WI38 (cell line): ENCODE results near the gene RAB26.

Experiments used
- H3K4me3 ChIP-seq: 2 replicates; pipeline ENCODE4 v1.5.1; 2011; ENCODE audit warnings: low read depth, mild to moderate bottlenecking, control low read depth, low read length
- TF ChIP-seq, protein P1 (sequence below): IDR thresholded peaks from 2 replicates; pipeline ENCODE4 v1.5.1; 2012; ENCODE audit warnings: low read depth, mild to moderate bottlenecking, control low read depth, low read length

The RAB26 gene

DNA sequence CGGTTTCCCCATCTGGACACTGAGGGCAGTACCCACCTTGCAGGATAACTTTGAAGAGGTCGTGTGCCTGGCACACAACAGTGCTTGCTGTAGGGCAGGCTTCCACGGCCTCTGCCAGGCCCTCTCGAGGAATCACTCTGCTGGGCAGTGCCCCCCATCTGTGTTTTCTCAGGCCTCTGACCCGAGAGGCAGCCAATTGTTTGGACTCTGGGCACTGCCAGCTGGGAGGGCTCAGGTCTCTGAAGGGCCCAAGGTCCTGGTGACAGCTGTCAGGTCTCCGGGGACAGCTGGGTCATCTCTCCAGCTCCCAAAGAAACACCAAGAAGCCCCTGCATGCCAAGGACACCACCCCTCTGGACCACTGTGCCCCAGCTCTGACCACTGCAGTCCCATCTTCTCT, 1.0 kb upstream of the RAB26 start:
- H3K4me3 ChIP-seq: no peak overlapping the region
- TF ChIP-seq, protein P1, sequence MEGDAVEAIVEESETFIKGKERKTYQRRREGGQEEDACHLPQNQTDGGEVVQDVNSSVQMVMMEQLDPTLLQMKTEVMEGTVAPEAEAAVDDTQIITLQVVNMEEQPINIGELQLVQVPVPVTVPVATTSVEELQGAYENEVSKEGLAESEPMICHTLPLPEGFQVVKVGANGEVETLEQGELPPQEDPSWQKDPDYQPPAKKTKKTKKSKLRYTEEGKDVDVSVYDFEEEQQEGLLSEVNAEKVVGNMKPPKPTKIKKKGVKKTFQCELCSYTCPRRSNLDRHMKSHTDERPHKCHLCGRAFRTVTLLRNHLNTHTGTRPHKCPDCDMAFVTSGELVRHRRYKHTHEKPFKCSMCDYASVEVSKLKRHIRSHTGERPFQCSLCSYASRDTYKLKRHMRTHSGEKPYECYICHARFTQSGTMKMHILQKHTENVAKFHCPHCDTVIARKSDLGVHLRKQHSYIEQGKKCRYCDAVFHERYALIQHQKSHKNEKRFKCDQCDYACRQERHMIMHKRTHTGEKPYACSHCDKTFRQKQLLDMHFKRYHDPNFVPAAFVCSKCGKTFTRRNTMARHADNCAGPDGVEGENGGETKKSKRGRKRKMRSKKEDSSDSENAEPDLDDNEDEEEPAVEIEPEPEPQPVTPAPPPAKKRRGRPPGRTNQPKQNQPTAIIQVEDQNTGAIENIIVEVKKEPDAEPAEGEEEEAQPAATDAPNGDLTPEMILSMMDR: no peak

DNA sequence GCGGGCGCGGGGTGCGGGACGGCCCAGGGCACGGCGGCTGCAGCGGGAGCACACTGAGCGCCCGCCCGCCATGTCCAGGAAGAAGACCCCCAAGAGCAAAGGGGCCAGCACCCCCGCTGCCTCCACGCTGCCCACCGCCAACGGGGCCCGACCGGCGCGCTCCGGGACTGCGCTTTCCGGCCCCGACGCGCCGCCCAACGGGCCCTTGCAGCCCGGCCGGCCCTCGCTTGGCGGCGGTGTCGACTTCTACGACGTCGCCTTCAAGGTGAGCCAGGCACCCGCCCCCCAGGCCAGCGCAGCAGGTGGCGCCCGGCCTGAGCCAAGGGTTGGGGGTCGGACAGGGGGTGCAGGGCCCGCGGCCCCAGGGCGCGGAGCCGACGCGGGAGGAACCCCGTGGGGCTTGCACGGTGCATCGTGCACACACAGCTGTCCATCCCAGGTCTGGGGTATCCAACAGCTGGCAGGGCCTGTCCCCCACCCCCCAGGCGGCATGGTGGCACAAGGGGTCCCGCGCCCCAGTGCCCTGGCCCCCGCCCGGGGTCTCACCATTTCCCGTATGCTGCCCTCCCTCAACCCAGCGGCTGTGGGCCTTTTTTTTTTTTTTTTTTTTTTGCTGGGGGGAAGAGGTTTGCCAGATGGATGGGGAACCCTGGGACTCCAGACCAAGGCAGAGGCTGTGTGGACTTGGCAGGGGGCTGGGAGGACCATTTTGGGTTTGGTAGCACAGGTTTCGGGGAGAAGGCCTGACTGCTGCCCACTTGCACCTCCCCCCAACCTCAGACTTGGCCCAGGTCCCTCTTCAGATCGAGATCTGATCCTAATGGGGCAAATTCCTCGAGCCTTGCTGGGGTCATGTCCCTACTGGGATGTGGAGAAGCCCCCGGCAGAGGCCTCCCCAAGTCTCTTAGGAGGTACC, 547 bp downstream of the RAB26 start:
- peak overlapping the region; percentile 49 for H3K4me3 ChIP-seq
- TF ChIP-seq, protein P1: no peak

DNA sequence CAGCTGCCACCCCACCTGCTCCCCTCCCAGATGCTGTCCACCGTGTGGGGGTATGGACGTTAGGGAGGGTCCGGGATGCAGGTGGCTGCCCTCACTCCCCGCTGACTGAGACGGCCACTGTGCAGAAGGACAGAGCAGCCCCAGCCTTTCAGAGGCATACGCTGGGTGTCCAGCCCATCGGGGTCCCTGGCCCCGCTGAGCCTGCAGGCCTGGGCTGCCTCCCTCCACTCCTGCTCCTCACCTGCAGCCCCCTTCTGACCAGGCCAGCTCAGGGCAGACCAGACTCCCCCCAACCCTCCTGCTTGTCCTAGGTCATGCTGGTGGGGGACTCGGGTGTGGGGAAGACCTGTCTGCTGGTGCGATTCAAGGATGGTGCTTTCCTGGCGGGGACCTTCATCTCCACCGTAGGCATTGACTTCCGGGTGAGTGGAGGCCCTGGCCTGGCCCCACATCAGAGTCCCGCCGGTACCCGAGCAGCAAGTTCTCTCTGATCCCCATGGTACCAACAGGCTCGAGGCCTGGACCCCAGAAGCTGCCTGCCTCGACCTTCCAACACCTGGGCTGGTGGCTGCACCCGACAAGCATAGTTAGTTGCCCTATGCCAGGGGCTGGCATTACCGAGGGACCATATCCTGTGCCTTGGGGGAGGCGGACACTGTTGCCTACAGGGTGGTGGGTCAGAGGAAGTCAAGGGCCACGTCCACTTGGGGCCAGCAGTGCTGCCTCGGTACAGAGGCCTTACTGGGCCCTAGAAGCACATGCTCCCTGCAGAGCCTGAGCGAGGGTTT, 1.4 kb downstream of the RAB26 start:
- TF ChIP-seq, protein P1: no peak
- H3K4me3 ChIP-seq: 0 out of 2 replicates have a peak overlapping the region, but pooled peaks have one; percentile 14

DNA sequence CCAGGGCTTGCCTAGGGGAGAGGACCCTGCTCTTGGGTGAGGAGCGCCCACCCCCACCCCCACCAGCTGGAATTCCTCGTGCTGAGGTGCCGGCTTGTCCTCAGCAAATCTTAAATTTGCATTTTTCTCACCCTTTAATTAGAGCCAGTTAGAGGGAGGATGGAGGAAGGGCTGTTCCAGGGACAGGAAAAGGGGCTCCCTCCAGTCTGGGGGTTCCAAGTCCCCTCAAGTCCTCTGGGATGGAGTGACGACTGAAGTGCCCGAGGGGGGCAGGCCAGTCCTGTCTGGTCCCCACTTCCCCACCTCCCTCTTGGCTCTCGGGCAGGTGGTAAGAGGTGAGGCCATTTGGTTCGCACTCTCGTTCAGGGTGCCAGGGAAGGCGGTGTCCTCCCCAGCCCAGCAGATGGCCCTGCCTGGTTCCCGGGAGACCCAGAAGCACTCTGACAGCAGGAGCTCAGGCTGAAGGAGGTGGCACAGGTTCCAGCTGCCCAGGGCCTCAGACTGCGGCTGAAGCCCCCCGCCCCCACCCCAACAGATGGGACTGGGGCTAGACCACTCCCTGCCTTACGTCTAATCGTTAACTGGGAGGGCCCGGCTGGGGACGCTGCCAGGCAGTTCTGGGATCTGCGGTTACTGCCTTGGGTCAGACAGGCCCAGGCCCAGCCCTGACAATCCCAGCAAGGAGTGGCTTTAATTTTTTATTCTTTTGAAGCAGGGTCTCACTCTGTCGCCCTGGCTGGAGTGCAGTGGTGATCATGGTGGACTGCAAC, 2.2 kb downstream of the RAB26 start:
- no peak overlapping the region for H3K4me3 ChIP-seq

DNA sequence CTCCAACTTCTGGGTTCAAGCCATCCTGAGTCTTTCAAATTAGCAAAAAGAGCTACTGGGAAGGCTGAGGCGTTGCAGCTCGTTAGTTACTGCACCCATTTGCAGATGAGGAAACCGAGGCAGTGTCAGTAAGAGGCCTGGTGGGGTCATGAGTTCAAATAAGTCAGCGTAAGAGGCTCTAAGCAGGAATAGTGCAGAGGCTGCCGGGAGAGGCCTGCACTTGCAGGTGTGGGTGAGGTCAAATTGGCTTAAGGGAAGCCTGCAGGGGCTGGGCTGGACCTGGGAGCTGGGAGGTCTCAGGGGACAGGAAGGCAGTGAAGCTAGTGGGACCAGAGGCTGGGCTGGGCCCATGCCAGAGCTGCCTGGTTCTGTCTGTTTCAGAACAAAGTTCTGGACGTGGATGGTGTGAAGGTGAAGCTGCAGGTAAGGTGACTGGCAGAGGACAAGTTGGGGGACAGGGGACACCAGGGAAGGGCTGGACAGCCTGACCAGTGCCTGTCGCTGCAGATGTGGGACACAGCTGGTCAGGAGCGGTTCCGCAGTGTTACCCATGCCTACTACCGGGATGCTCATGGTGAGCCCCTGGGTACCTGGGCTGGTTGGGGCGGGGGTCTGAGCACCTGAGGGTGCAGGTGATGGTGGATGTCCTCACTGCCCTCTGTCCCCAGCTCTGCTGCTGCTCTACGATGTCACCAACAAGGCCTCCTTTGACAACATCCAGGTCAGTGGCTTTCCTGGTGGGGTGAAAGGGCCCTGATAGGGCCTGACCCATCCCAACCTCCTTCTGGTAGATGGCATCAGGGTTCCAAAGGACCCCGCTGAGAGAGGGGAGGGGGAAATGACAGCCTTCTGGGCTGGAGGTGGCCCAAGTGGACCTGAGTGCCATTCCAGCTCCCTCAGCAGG, 3.0 kb downstream of the RAB26 start:
- TF ChIP-seq, protein P1: no peak
- H3K4me3 ChIP-seq: no peak overlapping the region

More for the DNA sequence above, 2.2 kb downstream of the RAB26 start:
- TF ChIP-seq, protein P1: no peak
